ENCODE measurements around the gene PACSIN2. TPM values are rescaled to one million over a fixed set of nuclear protein-coding genes. Genes with fewer than 3 reads are reported as not detected.

PACSIN2 gene
- total and polyA plus RNA-seq, 4 donors = 40.3 to 149 (median 84.0) TPM

DNA sequence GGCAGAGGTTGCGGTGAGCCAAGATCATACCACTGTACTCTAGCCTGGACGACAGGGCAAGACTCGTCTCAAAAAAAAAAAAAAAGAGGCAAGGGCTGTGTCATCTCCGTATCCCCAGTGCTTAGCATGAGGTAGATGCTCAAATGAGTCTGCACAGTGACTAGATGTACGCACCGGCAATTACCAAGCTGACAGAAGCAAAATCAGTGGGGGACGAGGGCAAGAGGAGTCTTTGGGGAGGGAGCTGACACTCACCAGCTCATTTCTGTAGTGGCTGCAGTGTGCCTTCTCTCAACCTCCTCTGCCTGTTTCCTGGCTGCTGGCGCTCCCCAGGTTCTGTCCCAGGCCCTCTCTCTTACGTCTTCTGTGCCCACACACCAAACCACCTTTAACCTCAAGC is 69.9 kb downstream of the PACSIN2 start:
- TF ChIP-seq, protein P1, sequence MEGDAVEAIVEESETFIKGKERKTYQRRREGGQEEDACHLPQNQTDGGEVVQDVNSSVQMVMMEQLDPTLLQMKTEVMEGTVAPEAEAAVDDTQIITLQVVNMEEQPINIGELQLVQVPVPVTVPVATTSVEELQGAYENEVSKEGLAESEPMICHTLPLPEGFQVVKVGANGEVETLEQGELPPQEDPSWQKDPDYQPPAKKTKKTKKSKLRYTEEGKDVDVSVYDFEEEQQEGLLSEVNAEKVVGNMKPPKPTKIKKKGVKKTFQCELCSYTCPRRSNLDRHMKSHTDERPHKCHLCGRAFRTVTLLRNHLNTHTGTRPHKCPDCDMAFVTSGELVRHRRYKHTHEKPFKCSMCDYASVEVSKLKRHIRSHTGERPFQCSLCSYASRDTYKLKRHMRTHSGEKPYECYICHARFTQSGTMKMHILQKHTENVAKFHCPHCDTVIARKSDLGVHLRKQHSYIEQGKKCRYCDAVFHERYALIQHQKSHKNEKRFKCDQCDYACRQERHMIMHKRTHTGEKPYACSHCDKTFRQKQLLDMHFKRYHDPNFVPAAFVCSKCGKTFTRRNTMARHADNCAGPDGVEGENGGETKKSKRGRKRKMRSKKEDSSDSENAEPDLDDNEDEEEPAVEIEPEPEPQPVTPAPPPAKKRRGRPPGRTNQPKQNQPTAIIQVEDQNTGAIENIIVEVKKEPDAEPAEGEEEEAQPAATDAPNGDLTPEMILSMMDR (IDR thresholded peaks at IDR 0.05; ENCODE audit: control extremely low read depth, extremely low read depth) = no peak
- ATAC-seq (ENCODE audit: insufficient read depth, low FRiP score) (no peak), DNase-seq (no peak)
- Histone ChIP-seq H3K4me3 (no peak overlapping the region), H3K9me3 (ENCODE audit: control insufficient read depth in 4 of 4, insufficient read depth in 3 of 4, low read length in 3 of 4) (no peaks in the 10 kb centered on the region), H3K9ac (ENCODE audit: insufficient read depth in 1 of 2, low read length in 2 of 2) (no peak overlapping the region), H3K4me1 (ENCODE audit: control insufficient read depth in 5 of 5, insufficient read depth in 5 of 5, low read length in 5 of 5) (peaks cover 0 to 46% (median 16%) of the 10 kb centered on the region in 5 donors), H3K27ac (ENCODE audit: low read depth in 1 of 2, low read length in 1 of 2) (peak overlapping the region in 1 of 2 donors; percentile 28), H3K36me3 (ENCODE audit: control insufficient read depth in 4 of 4, insufficient read depth in 4 of 4, low read length in 4 of 4) (peaks cover 0 to 4% (median 2%) of the 10 kb centered on the region in 4 donors), H3K27me3 (ENCODE audit: control insufficient read depth in 3 of 3, insufficient read depth in 3 of 3, low read length in 2 of 3) (no peaks in the 10 kb centered on the region)
- WGBS, 2 donors = 93 to 98% methylated on average over 9 of the region's 9 CpGs

DNA sequence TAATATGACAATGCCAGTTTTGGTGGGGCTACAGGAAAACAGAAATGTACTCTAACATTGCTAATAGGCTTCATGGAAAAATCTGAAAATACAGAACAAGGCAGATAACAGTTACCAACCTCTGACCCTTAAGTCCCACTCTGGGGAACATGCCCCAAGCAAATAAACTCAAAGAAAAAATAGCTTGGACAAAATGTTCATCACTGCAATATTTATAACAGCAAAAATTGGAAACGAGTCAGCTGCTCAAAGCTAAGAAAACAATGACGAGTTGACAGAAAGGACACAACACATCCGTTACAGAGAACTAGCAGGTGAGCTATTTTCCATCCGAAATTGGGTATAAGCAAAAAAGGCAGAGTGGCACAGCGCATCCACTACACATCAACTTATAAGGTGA is 70.5 kb downstream of the PACSIN2 start:
- H3K4me1 ChIP-seq (ENCODE audit: control insufficient read depth in 5 of 5, insufficient read depth in 5 of 5, low read length in 5 of 5) = peaks cover 0 to 52% (median 18%) of the 10 kb centered on the region in 5 donors
- peaks cover 0 to 4% (median 2%) of the 10 kb centered on the region in 4 donors for H3K36me3 ChIP-seq (ENCODE audit: control insufficient read depth in 4 of 4, insufficient read depth in 4 of 4, low read length in 4 of 4)
- TF ChIP-seq, protein P1 (IDR thresholded peaks at IDR 0.05; ENCODE audit: control extremely low read depth, extremely low read depth) = no peak
- H3K4me3 ChIP-seq = no peak overlapping the region
- no peak for ATAC-seq (ENCODE audit: insufficient read depth, low FRiP score)
- H3K27ac ChIP-seq (ENCODE audit: low read depth in 1 of 2, low read length in 1 of 2) = no peak overlapping the region
- H3K9me3 ChIP-seq (ENCODE audit: control insufficient read depth in 4 of 4, insufficient read depth in 3 of 4, low read length in 3 of 4) = no peaks in the 10 kb centered on the region
- H3K27me3 ChIP-seq (ENCODE audit: control insufficient read depth in 3 of 3, insufficient read depth in 3 of 3, low read length in 2 of 3) = no peaks in the 10 kb centered on the region
- DNase-seq = no peak
- WGBS, 2 donors = 79 to 83% methylated on average over 5 of the region's 5 CpGs
- H3K9ac ChIP-seq (ENCODE audit: insufficient read depth in 1 of 2, low read length in 2 of 2) = no peak overlapping the region

DNA sequence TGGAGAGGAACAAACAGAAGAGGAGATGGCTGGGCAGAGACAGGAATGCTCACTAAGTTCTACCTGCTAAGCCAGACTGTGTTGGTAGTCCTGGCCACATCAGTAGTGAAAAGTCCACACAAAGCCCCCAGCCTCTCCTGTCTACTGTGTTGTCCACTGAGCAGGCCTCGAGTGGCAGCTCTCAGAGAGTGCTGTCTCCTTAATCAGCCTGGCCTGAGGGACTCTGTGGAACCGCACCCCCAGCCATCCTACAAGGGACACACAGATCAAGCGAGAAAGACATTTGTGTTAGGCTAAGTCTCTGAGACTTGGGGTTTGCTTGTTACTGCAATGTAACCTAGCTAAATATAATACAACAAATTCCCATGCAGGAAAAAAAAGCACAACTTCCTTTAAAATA is 71.0 kb downstream of the PACSIN2 start:
- H3K27me3 ChIP-seq (ENCODE audit: control insufficient read depth in 3 of 3, insufficient read depth in 3 of 3, low read length in 2 of 3) = no peaks in the 10 kb centered on the region
- ATAC-seq (ENCODE audit: insufficient read depth, low FRiP score) (no peak), DNase-seq (no peak)
- H3K4me1 ChIP-seq (ENCODE audit: control insufficient read depth in 5 of 5, insufficient read depth in 5 of 5, low read length in 5 of 5) = peaks cover under 1 to 55% (median 20%) of the 10 kb centered on the region in 5 donors
- H3K9me3 ChIP-seq (ENCODE audit: control insufficient read depth in 4 of 4, insufficient read depth in 3 of 4, low read length in 3 of 4) = no peaks in the 10 kb centered on the region
- 92 to 98% methylated on average over 3 of the region's 3 CpGs for WGBS, 2 donors
- TF ChIP-seq, protein P1 (IDR thresholded peaks at IDR 0.05; ENCODE audit: control extremely low read depth, extremely low read depth) = no peak
- peak overlapping the region in 1 of 2 donors; percentile 29 for H3K27ac ChIP-seq (ENCODE audit: low read depth in 1 of 2, low read length in 1 of 2)
- no peak overlapping the region for H3K9ac ChIP-seq (ENCODE audit: insufficient read depth in 1 of 2, low read length in 2 of 2)
- H3K36me3 ChIP-seq (ENCODE audit: control insufficient read depth in 4 of 4, insufficient read depth in 4 of 4, low read length in 4 of 4) = peaks cover 0 to 4% (median 2%) of the 10 kb centered on the region in 4 donors
- no peak overlapping the region for H3K4me3 ChIP-seq

DNA sequence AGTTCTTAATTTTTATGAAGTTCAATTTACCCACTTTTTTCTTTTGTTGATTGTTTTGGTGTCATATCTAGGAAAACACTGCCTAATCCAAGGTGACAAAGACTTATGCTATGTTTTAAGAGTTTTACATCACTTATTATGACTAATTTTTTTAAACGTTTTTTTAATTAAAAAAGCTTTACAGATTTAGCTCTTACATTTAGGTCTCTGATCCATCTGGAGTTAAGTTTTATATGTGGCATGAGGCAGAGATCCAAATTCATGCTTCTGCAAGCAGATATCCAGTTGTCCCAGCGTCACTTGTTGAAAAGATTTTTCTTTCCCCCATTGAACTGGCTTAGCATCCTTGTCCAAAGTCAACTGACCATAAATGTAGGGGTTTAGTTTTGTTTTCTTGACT is 72.6 kb downstream of the PACSIN2 start:
- Histone ChIP-seq H3K9ac (ENCODE audit: insufficient read depth in 1 of 2, low read length in 2 of 2) (no peak overlapping the region), H3K9me3 (ENCODE audit: control insufficient read depth in 4 of 4, insufficient read depth in 3 of 4, low read length in 3 of 4) (no peaks in the 10 kb centered on the region), H3K36me3 (ENCODE audit: control insufficient read depth in 4 of 4, insufficient read depth in 4 of 4, low read length in 4 of 4) (peaks cover 0 to 4% (median 2%) of the 10 kb centered on the region in 4 donors), H3K4me1 (ENCODE audit: control insufficient read depth in 5 of 5, insufficient read depth in 5 of 5, low read length in 5 of 5) (peaks cover 4 to 52% (median 14%) of the 10 kb centered on the region in 5 donors), H3K27ac (ENCODE audit: low read depth in 1 of 2, low read length in 1 of 2) (no peak overlapping the region), H3K27me3 (ENCODE audit: control insufficient read depth in 3 of 3, insufficient read depth in 3 of 3, low read length in 2 of 3) (no peaks in the 10 kb centered on the region), H3K4me3 (no peak overlapping the region)
- TF ChIP-seq, protein P1 (IDR thresholded peaks at IDR 0.05; ENCODE audit: control extremely low read depth, extremely low read depth) = no peak
- ATAC-seq (ENCODE audit: insufficient read depth, low FRiP score) (no peak), DNase-seq (no peak)
- 76 to 89% methylated on average over 2 of the region's 2 CpGs for WGBS, 2 donors
